ENCODE data around the gene ZNF200.
A peak's percentile ranks its signal among the peaks of the same experiment; 100 is the strongest.

ZNF200 gene

DNA sequence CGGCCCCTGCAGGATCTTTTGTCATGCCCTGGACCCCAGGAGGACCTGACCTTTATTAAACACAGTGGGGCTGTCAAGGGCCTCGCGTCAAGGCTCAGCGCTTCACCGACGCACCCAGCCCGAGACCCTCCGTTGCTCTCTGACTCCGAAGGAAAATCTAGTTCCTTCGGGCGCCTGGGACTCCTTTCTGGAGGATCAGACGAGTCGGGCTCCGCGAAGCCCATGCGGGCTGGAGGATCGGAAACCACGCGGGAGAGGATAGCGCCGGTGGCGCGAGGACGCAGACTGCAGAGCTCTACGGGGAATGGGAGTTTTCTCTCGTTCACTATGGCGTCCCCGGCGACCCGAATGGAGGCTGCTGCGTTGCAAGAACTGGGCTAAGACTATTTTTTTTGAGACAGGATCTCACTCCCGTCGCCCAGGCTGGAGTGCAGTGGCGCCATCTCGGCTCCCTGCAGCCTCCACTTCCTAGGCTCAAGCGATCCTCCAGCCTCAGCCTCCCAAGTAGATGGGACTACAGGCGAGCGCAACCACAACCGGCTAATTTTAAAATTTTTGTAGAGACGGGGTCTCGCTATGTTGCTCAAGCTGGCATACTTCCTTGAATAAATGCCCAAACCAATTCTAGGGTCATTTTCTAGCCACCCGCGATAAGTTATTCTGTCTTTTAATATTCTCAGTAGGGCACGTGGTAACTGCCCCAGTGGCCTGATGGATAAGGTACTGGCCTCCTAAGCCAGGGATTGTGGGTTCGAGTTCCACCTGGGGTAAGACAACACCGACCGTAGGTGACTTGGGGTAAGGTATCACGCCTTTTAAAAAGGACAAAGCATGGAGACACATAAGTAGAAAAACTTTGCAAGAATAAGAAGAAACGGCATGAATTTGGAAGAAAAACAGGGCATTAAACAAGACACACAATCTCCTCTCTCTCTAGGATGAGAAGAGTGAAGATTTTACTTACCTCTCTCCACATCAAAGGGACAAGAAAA is 41.4 kb downstream of the ZNF200 start:
- Histone ChIP-seq H3K4me1 (ENCODE audit: control insufficient read depth in 1 of 2, insufficient read depth in 2 of 2, low read length in 2 of 2) (peaks cover 3 to 12% of the 10 kb centered on the region in 2 experiments), H2BK120ac (ENCODE audit: insufficient read depth, low read length, poor library complexity) (no peak overlapping the region), H3K18ac (ENCODE audit: low read length) (no peak overlapping the region), H3K4ac (ENCODE audit: low read depth, low read length) (no peak overlapping the region), H3K9me3 (ENCODE audit: insufficient read depth, low read depth, low read length) (no peaks in the 10 kb centered on the region), H2AFZ (ENCODE audit: insufficient read depth, low read length, poor library complexity) (no peak overlapping the region), H3K36me3 (ENCODE audit: control insufficient read depth in 1 of 2, insufficient read depth in 2 of 2, low read length in 2 of 2) (no peaks in the 10 kb centered on the region), H2BK5ac (ENCODE audit: low read depth, low read length, poor library complexity) (no peak overlapping the region), H2BK12ac (ENCODE audit: low read length) (no peak overlapping the region), H3K14ac (ENCODE audit: low read length) (no peak overlapping the region), H4K91ac (ENCODE audit: low read depth, low read length) (no peak overlapping the region), H3K4me2 (ENCODE audit: low read length) (no peak overlapping the region), H4K12ac (ENCODE audit: low read depth, low read length) (no peak overlapping the region), H3K9ac (ENCODE audit: low read length) (no peak overlapping the region), H3K27me3 (ENCODE audit: insufficient read depth, low read length) (peaks cover 6% of the 10 kb centered on the region), H3K23ac (ENCODE audit: low read length) (no peak overlapping the region), H3K79me1 (ENCODE audit: low read length) (no peaks in the 10 kb centered on the region), H3K79me2 (ENCODE audit: control insufficient read depth, insufficient read depth, low read length, poor library complexity) (no peaks in the 10 kb centered on the region), H4K8ac (ENCODE audit: low read depth, low read length) (no peak overlapping the region), H3K4me3 (ENCODE audit: low read depth, low read length) (no peak overlapping the region), H2AK5ac (ENCODE audit: low read length) (no peak overlapping the region), H3K27ac (ENCODE audit: low read depth, low read length) (no peak overlapping the region)
- no CpG with 5 or more reads among the region's 49 CpGs for WGBS (ENCODE audit: extremely low coverage, insufficient coverage, insufficient read length)
- peak in 1 of 2 donors; percentile 44 for DNase-seq

DNA sequence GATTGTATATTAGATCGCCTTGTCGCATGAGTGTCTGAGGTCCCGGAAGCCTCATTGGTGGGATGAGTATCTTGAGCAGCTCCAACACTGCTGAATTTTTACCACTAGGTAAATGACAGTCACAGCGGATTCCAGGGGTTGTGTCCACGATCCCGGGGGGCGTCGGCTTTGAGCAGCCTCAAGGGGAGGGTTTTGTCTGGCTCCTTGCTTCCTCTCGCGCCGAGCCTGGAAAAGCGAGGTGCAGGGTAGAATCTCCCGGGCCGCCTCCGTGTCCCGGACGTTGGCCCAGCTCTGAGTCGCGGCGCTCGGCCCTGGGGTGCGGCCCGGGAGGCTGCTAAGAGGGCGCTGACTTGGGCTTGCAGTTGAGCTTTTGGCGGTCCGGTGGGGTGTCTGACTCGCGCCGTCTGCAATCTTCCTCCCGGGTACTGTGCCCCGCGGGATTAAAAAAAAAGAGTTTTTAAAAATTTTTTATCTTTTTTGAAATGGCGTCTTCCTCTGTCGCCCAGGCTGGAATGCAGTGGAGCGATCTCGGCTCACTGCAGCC is 42.4 kb downstream of the ZNF200 start:
- Histone ChIP-seq H3K79me2 (ENCODE audit: control insufficient read depth, insufficient read depth, low read length, poor library complexity) (no peaks in the 10 kb centered on the region), H3K4me2 (ENCODE audit: low read length) (no peak overlapping the region), H3K27me3 (ENCODE audit: insufficient read depth, low read length) (peaks cover 6% of the 10 kb centered on the region), H2BK120ac (ENCODE audit: insufficient read depth, low read length, poor library complexity) (no peak overlapping the region), H3K9ac (ENCODE audit: low read length) (no peak overlapping the region), H3K14ac (ENCODE audit: low read length) (no peak overlapping the region), H3K4ac (ENCODE audit: low read depth, low read length) (no peak overlapping the region), H3K9me3 (ENCODE audit: insufficient read depth, low read depth, low read length) (no peaks in the 10 kb centered on the region), H2AK5ac (ENCODE audit: low read length) (no peak overlapping the region), H2BK12ac (ENCODE audit: low read length) (no peak overlapping the region), H4K8ac (ENCODE audit: low read depth, low read length) (no peak overlapping the region), H3K18ac (ENCODE audit: low read length) (no peak overlapping the region), H3K27ac (ENCODE audit: low read depth, low read length) (no peak overlapping the region), H3K36me3 (ENCODE audit: control insufficient read depth in 1 of 2, insufficient read depth in 2 of 2, low read length in 2 of 2) (no peaks in the 10 kb centered on the region), H4K91ac (ENCODE audit: low read depth, low read length) (no peak overlapping the region), H3K4me1 (ENCODE audit: control insufficient read depth in 1 of 2, insufficient read depth in 2 of 2, low read length in 2 of 2) (peaks cover 3 to 12% of the 10 kb centered on the region in 2 experiments), H2BK5ac (ENCODE audit: low read depth, low read length, poor library complexity) (no peak overlapping the region), H2AFZ (ENCODE audit: insufficient read depth, low read length, poor library complexity) (no peak overlapping the region), H4K12ac (ENCODE audit: low read depth, low read length) (no peak overlapping the region), H3K4me3 (ENCODE audit: low read depth, low read length) (no peak overlapping the region), H3K79me1 (ENCODE audit: low read length) (no peaks in the 10 kb centered on the region), H3K23ac (ENCODE audit: low read length) (no peak overlapping the region)
- WGBS (ENCODE audit: extremely low coverage, insufficient coverage, insufficient read length) = no CpG with 5 or more reads among the region's 36 CpGs
- DNase-seq = peak in 1 of 2 donors; percentile 35

DNA sequence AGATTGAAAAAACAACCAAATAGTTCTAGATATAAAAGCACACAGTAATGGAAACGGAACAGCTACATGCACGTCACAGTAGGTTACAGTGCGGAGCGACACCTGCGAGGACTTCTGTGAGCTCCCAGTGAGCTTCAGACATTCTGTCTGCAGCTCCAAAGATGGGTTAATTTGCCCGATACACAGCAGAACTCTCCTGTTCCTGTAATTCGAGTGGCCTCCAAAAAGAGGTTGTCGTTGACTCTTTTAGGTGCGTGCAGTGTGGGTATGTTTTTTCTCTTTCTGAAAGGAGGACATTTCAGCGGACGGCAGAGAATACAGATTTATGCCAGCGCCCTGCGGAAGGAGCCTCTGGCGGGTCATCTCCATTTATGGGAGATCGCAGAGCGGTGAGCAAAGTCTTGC is 44.0 kb downstream of the ZNF200 start:
- no peak overlapping the region for H2BK120ac ChIP-seq (ENCODE audit: insufficient read depth, low read length, poor library complexity)
- H3K4me2 ChIP-seq (ENCODE audit: low read length) = peak overlapping the region; percentile 61
- no peak overlapping the region for H2BK12ac ChIP-seq (ENCODE audit: low read length)
- no peak overlapping the region for H4K91ac ChIP-seq (ENCODE audit: low read depth, low read length)
- H2AK5ac ChIP-seq (ENCODE audit: low read length) = no peak overlapping the region
- H3K79me1 ChIP-seq (ENCODE audit: low read length) = no peaks in the 10 kb centered on the region
- no peaks in the 10 kb centered on the region for H3K36me3 ChIP-seq (ENCODE audit: control insufficient read depth in 1 of 2, insufficient read depth in 2 of 2, low read length in 2 of 2)
- no peak overlapping the region for H4K12ac ChIP-seq (ENCODE audit: low read depth, low read length)
- H3K9ac ChIP-seq (ENCODE audit: low read length) = no peak overlapping the region
- H2AFZ ChIP-seq (ENCODE audit: insufficient read depth, low read length, poor library complexity) = peak overlapping the region; percentile 5
- H3K14ac ChIP-seq (ENCODE audit: low read length) = no peak overlapping the region
- WGBS (ENCODE audit: extremely low coverage, insufficient coverage, insufficient read length) = no CpG with 5 or more reads among the region's 16 CpGs
- H3K18ac ChIP-seq (ENCODE audit: low read length) = no peak overlapping the region
- H3K79me2 ChIP-seq (ENCODE audit: control insufficient read depth, insufficient read depth, low read length, poor library complexity) = no peaks in the 10 kb centered on the region
- DNase-seq = peak in 1 of 2 donors; percentile 45
- no peak overlapping the region for H3K27ac ChIP-seq (ENCODE audit: low read depth, low read length)
- peaks cover 6% of the 10 kb centered on the region for H3K27me3 ChIP-seq (ENCODE audit: insufficient read depth, low read length)
- H3K4me3 ChIP-seq (ENCODE audit: low read depth, low read length) = peak overlapping the region; percentile 54
- H3K23ac ChIP-seq (ENCODE audit: low read length) = no peak overlapping the region
- no peak overlapping the region for H3K4ac ChIP-seq (ENCODE audit: low read depth, low read length)
- peaks cover 3 to 12% of the 10 kb centered on the region in 2 experiments for H3K4me1 ChIP-seq (ENCODE audit: control insufficient read depth in 1 of 2, insufficient read depth in 2 of 2, low read length in 2 of 2)
- H4K8ac ChIP-seq (ENCODE audit: low read depth, low read length) = no peak overlapping the region
- H2BK5ac ChIP-seq (ENCODE audit: low read depth, low read length, poor library complexity) = no peak overlapping the region
- no peaks in the 10 kb centered on the region for H3K9me3 ChIP-seq (ENCODE audit: insufficient read depth, low read depth, low read length)

DNA sequence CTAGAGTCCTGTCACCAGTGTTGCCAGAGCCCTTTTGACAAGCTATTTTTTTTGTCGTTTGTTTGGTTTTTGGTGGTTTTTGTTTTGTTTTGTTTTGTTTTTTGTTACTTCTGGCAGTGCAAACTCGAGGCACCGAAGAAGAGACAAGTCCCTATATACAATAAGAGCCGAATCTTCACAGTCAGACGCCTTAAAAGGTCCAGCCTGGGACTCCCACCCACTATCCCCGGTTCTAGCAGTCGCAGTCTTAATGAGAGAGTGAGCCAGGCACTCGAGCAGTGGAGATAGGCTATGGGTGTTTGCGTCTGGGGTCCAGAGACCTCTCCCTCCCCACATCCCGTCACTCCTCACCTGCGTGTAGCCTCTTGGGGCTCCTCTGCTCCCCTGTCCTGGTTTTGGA is 45.1 kb downstream of the ZNF200 start:
- no peak overlapping the region for H2AFZ ChIP-seq (ENCODE audit: insufficient read depth, low read length, poor library complexity)

More for the DNA sequence above, 45.1 kb downstream of the ZNF200 start:
- Histone ChIP-seq H3K79me2 (ENCODE audit: control insufficient read depth, insufficient read depth, low read length, poor library complexity) (no peaks in the 10 kb centered on the region), H3K14ac (ENCODE audit: low read length) (no peak overlapping the region), H4K91ac (ENCODE audit: low read depth, low read length) (no peak overlapping the region), H3K4ac (ENCODE audit: low read depth, low read length) (no peak overlapping the region), H2AK5ac (ENCODE audit: low read length) (no peak overlapping the region), H3K23ac (ENCODE audit: low read length) (no peak overlapping the region), H4K12ac (ENCODE audit: low read depth, low read length) (no peak overlapping the region), H3K4me3 (ENCODE audit: low read depth, low read length) (no peak overlapping the region), H3K4me2 (ENCODE audit: low read length) (peak overlapping the region; percentile 77), H2BK5ac (ENCODE audit: low read depth, low read length, poor library complexity) (no peak overlapping the region), H3K27me3 (ENCODE audit: insufficient read depth, low read length) (peaks cover 6% of the 10 kb centered on the region), H2BK120ac (ENCODE audit: insufficient read depth, low read length, poor library complexity) (no peak overlapping the region), H3K9me3 (ENCODE audit: insufficient read depth, low read depth, low read length) (no peaks in the 10 kb centered on the region), H3K27ac (ENCODE audit: low read depth, low read length) (no peak overlapping the region), H3K18ac (ENCODE audit: low read length) (no peak overlapping the region), H2BK12ac (ENCODE audit: low read length) (no peak overlapping the region), H4K8ac (ENCODE audit: low read depth, low read length) (no peak overlapping the region), H3K4me1 (ENCODE audit: control insufficient read depth in 1 of 2, insufficient read depth in 2 of 2, low read length in 2 of 2) (peaks cover 3 to 12% of the 10 kb centered on the region in 2 experiments), H3K36me3 (ENCODE audit: control insufficient read depth in 1 of 2, insufficient read depth in 2 of 2, low read length in 2 of 2) (no peaks in the 10 kb centered on the region), H3K9ac (ENCODE audit: low read length) (no peak overlapping the region), H3K79me1 (ENCODE audit: low read length) (no peaks in the 10 kb centered on the region)
- WGBS (ENCODE audit: extremely low coverage, insufficient coverage, insufficient read length) = no CpG with 5 or more reads among the region's 11 CpGs
- no peak for DNase-seq

Measured in trophoblast cell (in vitro differentiated cells and primary cell).